ENCODE data around the gene TBCE. TPM values are rescaled to one million over a fixed set of nuclear protein-coding genes. Genes with fewer than 3 reads are reported as not detected.

Gene TBCE
- total RNA-seq, 3 donors from 2014 or later, result 20.4 to 24.7 (median 23.9) TPM

DNA sequence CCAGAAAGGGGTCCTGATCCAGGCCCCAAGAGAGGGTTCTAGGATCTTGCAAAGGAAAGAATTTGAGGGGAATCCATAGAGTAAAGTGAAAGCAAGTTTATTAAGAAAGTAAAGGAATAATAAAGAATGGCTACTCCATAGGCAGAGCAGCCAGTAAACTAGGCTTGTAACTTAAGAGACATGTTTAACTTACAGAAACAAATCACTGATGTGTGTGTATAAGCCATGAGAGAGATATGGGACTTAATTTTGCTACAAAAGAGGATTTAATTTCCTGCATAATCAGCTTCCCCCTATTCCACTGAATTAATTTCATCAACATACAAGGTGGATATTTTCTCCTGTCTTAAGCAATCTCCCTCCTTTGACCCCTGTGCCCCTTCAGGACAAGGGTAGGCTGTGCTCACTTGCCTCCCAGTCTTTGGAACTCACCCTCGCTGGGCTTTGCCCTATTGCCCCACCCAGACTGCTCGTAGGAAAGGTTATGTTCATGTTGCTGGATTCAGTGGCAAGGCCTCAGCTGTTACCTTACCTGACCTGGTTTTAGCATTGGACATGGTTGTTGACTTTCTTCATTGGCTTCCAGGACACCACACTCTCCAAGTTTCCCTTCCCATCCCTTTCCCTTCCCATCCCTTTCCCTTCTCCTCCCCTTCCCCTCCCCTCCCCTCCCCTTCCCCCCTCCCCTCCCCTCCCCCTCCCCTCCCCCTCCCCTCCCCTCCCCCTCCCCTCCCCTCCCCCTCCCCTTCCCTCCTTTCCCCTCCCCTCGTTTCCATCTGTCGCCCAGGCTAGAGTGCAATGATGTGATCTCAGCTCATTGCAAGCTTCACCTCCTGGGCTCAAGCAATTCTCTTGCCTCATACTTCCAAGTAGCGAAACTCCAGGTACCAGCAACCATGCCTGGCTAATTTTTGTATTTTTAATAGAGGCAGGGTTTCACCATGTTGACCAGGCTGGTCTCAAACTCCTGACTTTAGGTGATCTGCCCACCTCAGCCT is 44.6 kb downstream of the TBCE start:
- DNase-seq (no peak), ATAC-seq (no peak)
- H3K9me3 Mint-ChIP-seq, result no peaks in the 10 kb centered on the region
- peaks cover 7% of the 10 kb centered on the region for H3K36me3 Mint-ChIP-seq (ENCODE audit: insufficient read depth)
- H3K4me3 Mint-ChIP-seq, result no peak overlapping the region
- H3K4me1 Mint-ChIP-seq (ENCODE audit: low read depth), result peaks cover 6% of the 10 kb centered on the region
- H3K27me3 Mint-ChIP-seq (ENCODE audit: low read depth), result no peaks in the 10 kb centered on the region

DNA sequence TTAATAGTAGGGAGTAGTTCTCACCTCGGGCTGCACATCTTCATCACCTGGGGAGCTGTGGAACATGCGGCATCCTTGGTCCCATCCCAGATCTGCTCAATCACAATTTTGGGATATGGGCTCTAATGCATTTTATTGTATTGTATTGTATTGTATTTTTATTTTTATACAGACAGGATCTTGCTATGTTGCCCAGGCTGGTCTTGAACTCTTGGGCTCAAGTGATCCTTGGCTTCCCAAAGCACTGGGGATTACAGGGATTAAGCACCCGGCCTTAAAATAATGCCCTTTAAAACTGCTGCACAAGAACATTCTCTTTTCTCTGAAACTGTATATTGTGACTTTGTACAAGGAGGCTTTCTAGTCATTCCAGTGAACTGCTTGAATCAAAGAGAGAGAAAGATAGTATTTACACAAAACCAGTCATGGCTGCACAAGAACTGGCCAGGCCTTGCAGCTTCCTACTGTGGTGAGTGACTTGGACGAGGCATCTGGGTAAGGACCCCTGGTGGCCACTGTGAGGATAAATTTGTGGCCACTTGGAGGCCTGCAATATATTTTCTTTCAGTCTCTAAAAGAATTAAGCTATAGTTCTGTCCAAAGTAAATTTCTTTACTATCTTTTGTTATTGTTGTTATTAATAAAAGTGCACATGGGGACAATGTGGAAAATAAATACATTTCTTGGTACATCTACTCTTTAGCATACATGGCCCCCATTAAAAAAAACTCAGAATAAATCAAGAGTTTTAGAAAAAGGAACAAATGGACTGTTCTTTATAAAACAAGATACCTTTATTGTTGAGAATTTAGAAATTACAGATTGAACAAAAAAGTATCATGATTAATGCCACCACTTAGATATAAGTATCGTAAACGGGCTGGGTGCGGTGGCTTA is 48.0 kb downstream of the TBCE start:
- Mint-ChIP-seq H3K4me3 (no peak overlapping the region), H3K27me3 (ENCODE audit: low read depth) (no peaks in the 10 kb centered on the region), H3K9me3 (no peaks in the 10 kb centered on the region), H3K36me3 (ENCODE audit: insufficient read depth) (peaks cover 10% of the 10 kb centered on the region), H3K4me1 (ENCODE audit: low read depth) (peaks cover 4% of the 10 kb centered on the region)
- peak; percentile 49 for DNase-seq
- peak; percentile 77 to 78 for ATAC-seq

DNA sequence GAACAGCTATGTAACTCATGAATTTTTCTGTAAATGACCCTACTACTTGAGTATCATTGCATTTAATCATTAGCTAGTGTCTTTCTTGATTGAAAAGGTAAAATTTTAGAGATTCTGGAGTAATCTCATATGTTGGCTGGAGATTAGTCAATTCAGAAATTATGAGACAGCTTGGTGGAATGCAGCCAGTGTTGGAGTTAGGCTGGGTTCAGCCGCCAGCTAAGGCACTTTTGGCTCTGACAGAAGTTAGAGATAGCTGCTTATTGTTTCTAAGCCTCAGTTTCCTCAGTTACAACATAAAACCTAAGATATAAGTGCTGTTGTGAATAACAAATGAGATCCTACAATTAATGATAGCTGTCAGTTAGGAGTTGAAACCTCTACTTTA is 49.4 kb downstream of the TBCE start:
- H3K4me3 Mint-ChIP-seq, result no peak overlapping the region
- DNase-seq (no peak), ATAC-seq (no peak)
- no peaks in the 10 kb centered on the region for H3K27me3 Mint-ChIP-seq (ENCODE audit: low read depth)
- H3K36me3 Mint-ChIP-seq (ENCODE audit: insufficient read depth), result peaks cover 10% of the 10 kb centered on the region
- H3K9me3 Mint-ChIP-seq, result no peaks in the 10 kb centered on the region
- peaks cover 5% of the 10 kb centered on the region for H3K4me1 Mint-ChIP-seq (ENCODE audit: low read depth)

DNA sequence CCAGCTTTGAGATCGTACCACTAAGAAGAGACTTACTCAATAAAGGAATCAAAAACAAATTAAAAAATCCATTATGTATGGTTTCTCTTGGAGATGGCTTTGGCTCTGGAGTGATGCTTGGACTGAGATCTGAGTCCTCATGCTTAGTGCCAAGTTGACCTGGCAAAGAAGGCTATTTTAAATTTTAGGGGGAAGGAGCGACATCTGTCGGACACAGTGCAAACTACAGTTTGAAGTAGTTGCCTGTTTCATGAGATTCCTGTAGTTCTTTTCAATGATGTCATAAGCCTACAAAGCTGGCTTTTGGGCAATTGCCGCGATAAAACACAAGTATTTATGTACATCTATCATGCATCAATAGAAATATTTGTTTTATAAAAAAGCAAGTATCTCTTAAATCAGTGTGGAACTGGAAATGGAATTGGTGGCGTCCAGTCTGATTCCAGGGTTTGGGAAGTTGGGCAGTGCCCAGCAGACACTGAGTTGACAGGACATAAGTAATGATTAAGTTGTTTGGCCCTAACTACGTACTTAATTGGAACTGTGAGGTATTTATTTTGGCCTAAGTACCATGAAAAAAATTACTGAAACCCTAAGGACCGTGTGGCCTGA is 50.0 kb downstream of the TBCE start:
- Mint-ChIP-seq H3K9me3 (no peaks in the 10 kb centered on the region), H3K4me3 (no peak overlapping the region), H3K36me3 (ENCODE audit: insufficient read depth) (peaks cover 10% of the 10 kb centered on the region), H3K4me1 (ENCODE audit: low read depth) (peaks cover 9% of the 10 kb centered on the region), H3K27me3 (ENCODE audit: low read depth) (no peaks in the 10 kb centered on the region)
- DNase-seq (peak; percentile 62), ATAC-seq (peak in 1 of 2 donors; percentile 74)

DNA sequence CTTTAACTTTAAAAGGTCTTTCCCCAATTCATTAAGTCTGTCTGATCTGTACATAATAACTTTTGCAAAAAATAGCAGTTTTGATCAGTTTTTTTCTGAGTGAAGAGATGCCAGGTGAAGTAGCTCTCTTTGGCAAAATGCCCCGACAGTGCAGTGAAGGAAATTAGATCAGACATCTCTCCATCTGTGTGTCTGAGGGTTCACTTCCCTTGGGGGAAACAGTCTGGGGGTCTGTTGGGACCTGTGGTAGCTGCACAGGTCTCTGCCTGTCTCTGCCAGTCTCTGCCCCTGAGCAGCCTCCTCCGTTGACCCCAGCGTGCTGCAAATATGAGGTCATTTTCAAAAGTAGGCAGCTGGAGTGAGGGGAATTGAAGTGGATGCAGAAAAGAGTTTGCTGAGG is 54.5 kb downstream of the TBCE start:
- peaks cover 15% of the 10 kb centered on the region for H3K36me3 Mint-ChIP-seq (ENCODE audit: insufficient read depth)
- no peaks in the 10 kb centered on the region for H3K9me3 Mint-ChIP-seq
- H3K27me3 Mint-ChIP-seq (ENCODE audit: low read depth), result no peaks in the 10 kb centered on the region
- no peak for DNase-seq
- H3K4me3 Mint-ChIP-seq, result no peak overlapping the region
- peaks cover 26% of the 10 kb centered on the region for H3K4me1 Mint-ChIP-seq (ENCODE audit: low read depth)
- ATAC-seq, result no peak

DNA sequence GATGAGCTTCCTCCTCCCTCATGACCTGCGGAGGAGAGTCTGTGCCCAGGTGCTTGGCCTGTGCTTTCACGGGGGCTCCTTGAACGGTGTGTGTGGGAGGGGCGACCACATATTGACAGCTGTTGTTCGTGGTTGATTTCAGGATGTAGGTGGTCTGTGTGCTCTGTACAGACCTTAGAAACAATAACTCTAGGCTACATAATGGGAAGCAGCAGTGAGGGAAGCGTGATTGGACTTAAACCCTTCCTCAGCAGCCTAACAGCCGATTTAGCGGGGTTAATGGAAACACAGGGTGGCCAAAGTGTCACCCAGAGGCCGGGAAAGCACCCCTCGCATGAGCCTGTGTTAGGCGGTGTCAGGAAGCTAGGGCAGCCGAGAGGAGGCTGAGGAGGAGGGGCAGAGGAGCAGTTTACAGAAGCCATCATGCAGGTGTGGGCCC is 56.0 kb downstream of the TBCE start:
- peaks cover 26% of the 10 kb centered on the region for H3K4me1 Mint-ChIP-seq (ENCODE audit: low read depth)
- H3K36me3 Mint-ChIP-seq (ENCODE audit: insufficient read depth), result peaks cover 13% of the 10 kb centered on the region
- H3K4me3 Mint-ChIP-seq, result peak overlapping the region; percentile 36
- DNase-seq, result peak; percentile 6
- H3K27me3 Mint-ChIP-seq (ENCODE audit: low read depth), result no peaks in the 10 kb centered on the region
- ATAC-seq, result peak; percentile 66 to 70
- H3K9me3 Mint-ChIP-seq, result no peaks in the 10 kb centered on the region

DNA sequence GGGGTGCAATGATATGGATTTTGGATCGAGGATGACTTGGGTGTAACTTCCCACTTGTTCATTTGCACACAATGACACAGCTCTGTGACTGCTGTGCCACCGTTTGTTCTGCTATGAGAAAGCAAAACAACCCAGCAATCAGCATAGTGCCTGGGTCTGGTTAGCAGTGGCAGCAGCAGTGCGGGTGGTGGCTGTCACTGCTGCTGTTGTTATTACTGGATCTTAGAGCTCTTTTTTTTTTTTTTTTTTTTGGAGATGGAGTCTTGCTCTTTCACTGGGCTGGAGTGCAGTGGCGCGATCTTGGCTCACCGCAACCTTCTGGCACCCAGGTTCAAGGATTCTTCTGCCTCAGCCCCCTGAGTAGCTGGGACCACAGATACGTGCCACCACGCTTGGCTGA is 56.9 kb downstream of the TBCE start:
- no peaks in the 10 kb centered on the region for H3K27me3 Mint-ChIP-seq (ENCODE audit: low read depth)
- no peaks in the 10 kb centered on the region for H3K9me3 Mint-ChIP-seq
- no peak for DNase-seq
- ATAC-seq, result peak in 1 of 2 donors; percentile 41
- H3K4me1 Mint-ChIP-seq (ENCODE audit: low read depth), result peaks cover 26% of the 10 kb centered on the region
- H3K36me3 Mint-ChIP-seq (ENCODE audit: insufficient read depth), result peaks cover 13% of the 10 kb centered on the region
- no peak overlapping the region for H3K4me3 Mint-ChIP-seq

DNA sequence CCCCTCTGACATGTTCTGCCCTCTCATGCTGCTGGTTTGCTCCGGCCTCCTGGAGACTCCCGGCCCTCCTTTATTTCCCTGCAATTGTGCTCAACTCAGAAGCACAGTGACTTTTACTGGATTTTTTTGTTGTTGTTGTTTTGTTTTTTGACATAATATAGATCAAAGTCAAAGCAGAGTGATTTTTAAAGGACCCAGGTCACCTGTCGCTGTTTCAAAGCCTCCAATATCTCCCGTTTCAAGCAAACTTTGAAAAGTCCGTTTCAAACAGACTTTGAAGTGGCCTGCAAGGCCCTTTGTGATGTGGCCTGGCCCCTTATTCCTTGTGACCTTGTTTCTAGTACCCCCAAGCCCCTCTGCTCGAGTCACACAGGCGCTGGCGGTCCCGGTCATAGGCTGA is 58.1 kb downstream of the TBCE start:
- peaks cover 26% of the 10 kb centered on the region for H3K4me1 Mint-ChIP-seq (ENCODE audit: low read depth)
- no peak for DNase-seq
- peaks cover 10% of the 10 kb centered on the region for H3K36me3 Mint-ChIP-seq (ENCODE audit: insufficient read depth)
- no peak overlapping the region for H3K4me3 Mint-ChIP-seq
- H3K27me3 Mint-ChIP-seq (ENCODE audit: low read depth), result no peaks in the 10 kb centered on the region
- no peak for ATAC-seq
- no peaks in the 10 kb centered on the region for H3K9me3 Mint-ChIP-seq

DNA sequence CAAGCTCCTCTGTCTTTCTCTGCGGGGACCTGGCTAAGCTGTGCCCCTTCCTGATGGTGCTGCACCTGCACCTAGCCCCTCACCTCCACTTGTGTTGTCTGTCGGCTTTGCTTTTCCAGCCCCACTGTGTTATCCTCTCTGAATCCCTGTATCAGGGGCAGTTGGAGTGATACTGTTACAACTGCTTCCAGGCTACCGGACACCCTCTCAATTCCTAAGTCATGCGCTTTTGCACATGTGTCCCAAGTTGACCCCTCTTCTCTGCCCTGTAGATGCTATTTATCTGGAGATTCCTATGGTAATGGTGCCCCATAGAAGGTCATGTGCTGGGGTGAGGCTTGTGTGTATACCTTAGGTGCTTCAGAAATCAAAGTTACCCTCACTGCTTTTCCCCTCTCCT is 58.9 kb downstream of the TBCE start:
- no peaks in the 10 kb centered on the region for H3K27me3 Mint-ChIP-seq (ENCODE audit: low read depth)
- H3K9me3 Mint-ChIP-seq, result no peaks in the 10 kb centered on the region
- H3K4me1 Mint-ChIP-seq (ENCODE audit: low read depth), result peaks cover 26% of the 10 kb centered on the region
- no peak for DNase-seq
- peaks cover 10% of the 10 kb centered on the region for H3K36me3 Mint-ChIP-seq (ENCODE audit: insufficient read depth)
- ATAC-seq, result no peak
- H3K4me3 Mint-ChIP-seq, result no peak overlapping the region

DNA sequence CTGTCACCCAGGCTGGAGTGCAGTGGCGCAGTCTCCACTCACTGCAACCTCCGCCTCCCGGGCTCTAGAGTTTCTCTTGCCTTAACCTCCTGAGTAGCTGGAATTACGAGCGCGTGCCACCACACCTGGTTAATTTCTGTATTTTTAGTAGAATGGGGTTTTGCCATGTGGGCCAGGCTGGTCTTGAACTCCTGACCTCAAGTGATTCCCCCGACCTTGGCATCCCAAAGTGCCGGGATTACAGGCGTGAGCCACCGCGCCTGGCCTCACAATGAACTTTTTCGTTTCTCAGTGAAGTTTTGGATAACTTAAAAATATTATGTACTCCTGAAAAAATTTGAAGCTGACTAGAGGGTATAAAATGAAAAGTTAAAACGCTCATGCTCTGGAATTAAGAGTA is 59.5 kb downstream of the TBCE start:
- Mint-ChIP-seq H3K27me3 (ENCODE audit: low read depth) (no peaks in the 10 kb centered on the region), H3K4me1 (ENCODE audit: low read depth) (peaks cover 25% of the 10 kb centered on the region), H3K4me3 (no peak overlapping the region), H3K9me3 (no peaks in the 10 kb centered on the region), H3K36me3 (ENCODE audit: insufficient read depth) (peaks cover 10% of the 10 kb centered on the region)
- ATAC-seq (no peak), DNase-seq (no peak)

DNA sequence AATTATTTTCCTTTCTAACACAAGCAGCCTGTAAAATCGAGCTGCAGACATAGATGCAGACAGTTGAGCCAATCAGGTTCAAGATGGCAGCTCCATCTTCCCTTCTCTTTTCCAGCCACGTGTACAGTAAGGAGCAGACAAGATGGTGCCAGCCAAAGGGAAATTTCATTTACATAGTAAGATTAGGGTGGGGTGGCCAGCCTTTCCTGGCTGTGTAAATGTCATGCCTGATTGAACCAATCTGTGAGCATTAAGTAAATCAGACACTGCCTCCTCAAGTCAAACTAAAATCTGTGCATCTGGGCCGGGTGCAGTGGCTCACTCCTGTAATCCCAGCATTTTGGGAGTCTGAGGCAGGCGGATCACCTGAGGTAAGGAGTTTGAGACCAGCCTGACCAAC is 60.2 kb downstream of the TBCE start:
- Mint-ChIP-seq H3K4me1 (ENCODE audit: low read depth) (peaks cover 19% of the 10 kb centered on the region), H3K27me3 (ENCODE audit: low read depth) (no peaks in the 10 kb centered on the region), H3K4me3 (no peak overlapping the region), H3K36me3 (ENCODE audit: insufficient read depth) (peaks cover 11% of the 10 kb centered on the region), H3K9me3 (no peaks in the 10 kb centered on the region)
- ATAC-seq (no peak), DNase-seq (no peak)

DNA sequence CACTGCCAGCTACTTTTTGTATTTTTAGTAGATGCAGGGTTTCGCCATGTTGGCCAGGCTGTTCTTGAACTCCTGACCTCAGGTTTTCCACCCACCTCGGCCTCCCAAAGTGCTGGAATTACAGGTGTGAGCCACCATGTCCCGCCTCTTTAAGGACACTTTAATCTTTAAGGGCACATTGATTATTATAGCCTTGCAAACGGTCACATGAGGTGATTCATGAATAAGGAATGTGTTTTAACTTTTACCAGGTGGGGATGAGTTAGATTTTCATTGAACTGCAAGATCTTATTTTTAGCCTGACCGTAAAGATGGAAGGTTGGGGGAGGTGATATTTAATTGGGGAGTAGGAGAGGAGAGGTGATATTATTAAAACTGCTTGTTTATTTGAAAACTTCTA is 61.9 kb downstream of the TBCE start:
- ATAC-seq, result no peak
- H3K4me3 Mint-ChIP-seq, result no peak overlapping the region
- H3K27me3 Mint-ChIP-seq (ENCODE audit: low read depth), result no peaks in the 10 kb centered on the region
- H3K4me1 Mint-ChIP-seq (ENCODE audit: low read depth), result peaks cover 4% of the 10 kb centered on the region
- DNase-seq, result no peak
- no peaks in the 10 kb centered on the region for H3K9me3 Mint-ChIP-seq
- peaks cover 15% of the 10 kb centered on the region for H3K36me3 Mint-ChIP-seq (ENCODE audit: insufficient read depth)

DNA sequence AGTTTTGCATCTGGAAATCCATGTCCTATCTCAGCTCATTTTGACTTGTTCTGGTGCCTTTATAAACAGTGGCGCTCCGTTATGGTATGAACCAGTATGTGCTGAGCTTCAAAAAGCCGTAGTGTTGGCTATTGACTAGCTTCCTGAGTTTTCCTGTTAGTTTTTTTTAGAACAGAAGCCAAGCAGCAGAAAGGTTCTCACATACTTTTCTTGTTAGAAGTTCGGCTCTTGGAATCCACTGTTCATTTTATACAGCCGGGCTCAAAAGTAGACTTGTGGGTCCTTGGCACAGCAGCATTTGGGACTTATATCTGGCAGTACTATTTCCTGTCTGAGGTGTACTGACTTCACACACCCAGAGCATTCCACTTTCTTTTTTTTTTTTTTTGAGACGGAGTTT is 63.8 kb downstream of the TBCE start:
- no peak for DNase-seq
- no peak overlapping the region for H3K4me3 Mint-ChIP-seq
- no peaks in the 10 kb centered on the region for H3K9me3 Mint-ChIP-seq
- peaks cover 14% of the 10 kb centered on the region for H3K36me3 Mint-ChIP-seq (ENCODE audit: insufficient read depth)
- H3K4me1 Mint-ChIP-seq (ENCODE audit: low read depth), result no peaks in the 10 kb centered on the region
- ATAC-seq, result no peak
- no peaks in the 10 kb centered on the region for H3K27me3 Mint-ChIP-seq (ENCODE audit: low read depth)

DNA sequence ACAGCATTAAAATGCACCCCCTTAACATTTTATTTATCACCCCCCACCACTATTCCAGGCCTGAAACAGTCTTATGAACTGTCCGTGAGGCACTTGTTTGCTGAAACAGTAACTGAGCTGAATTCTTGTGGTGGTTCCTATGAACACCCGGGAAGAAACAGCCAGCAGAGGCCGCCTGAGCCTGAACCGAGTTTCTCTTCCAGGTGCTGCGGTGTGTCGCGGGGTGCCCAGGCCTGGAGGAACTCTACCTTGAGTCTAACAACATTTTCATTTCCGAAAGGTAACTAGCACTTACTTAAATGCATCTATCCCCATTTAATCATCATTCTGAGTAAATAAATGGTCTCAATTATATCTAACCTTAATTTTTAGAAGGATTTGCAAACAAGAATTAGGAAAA is 66.8 kb downstream of the TBCE start:
- Mint-ChIP-seq H3K4me1 (ENCODE audit: low read depth) (no peaks in the 10 kb centered on the region), H3K4me3 (no peak overlapping the region), H3K27me3 (ENCODE audit: low read depth) (no peaks in the 10 kb centered on the region), H3K9me3 (no peaks in the 10 kb centered on the region), H3K36me3 (ENCODE audit: insufficient read depth) (peaks cover 23% of the 10 kb centered on the region)
- no peak for DNase-seq
- ATAC-seq, result no peak
